ENCODE results near the gene RPIA. TPM values are rescaled to one million over a fixed set of nuclear protein-coding genes. Genes with fewer than 3 reads are reported as not detected.
A peak's percentile ranks its signal among the peaks of the same experiment; 100 is the strongest.

Gene RPIA
- polyA plus RNA-seq, 3 donors: 12.4 to 23.1 (median 17.9) TPM

DNA sequence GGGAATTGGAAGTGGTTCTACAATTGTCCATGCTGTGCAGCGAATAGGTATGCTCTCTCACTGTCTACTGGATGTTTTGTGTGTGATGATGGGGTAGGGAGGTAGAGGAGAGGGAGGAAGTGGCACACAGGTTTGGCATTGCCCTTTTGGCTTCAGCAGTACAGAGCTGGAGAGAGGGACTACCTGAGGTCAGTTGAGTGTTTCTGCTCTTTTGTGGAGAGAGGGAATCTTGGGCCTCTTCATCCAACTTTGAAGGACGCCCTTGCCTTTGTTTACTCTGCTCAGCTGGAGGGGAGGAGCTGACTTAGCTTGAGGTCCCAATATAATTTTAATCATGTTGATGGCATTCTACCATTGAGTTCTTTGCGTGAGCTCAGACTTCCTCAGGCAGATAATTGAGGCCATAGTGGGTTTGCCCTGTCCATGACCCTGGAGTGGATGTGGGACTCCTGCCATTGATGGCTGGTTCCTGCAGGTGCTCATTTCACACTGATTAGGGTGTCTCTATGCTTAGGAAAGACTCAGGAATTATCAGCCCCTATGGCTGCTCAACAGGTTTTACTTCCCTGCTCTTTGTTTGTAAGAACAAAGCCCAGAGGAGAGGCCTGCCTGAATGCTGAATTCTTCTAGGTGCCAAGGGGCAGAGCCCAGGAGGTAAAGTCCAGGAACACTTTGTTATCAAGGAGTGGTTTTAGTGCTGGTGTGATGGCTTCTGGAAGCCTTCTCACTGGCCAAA, 7.2 kb downstream of the RPIA start:
- peaks cover 3% of the 10 kb centered on the region for H4K20me1 ChIP-seq (ENCODE audit: insufficient read depth, low read length)
- H2AFZ ChIP-seq (ENCODE audit: insufficient read depth, low read depth, low read length, poor library complexity, severe bottlenecking): no peak overlapping the region
- DNase-seq: no peak
- no peak overlapping the region for H3K4me3 ChIP-seq (replicated peaks in 1 of 3; ENCODE audit: low read depth in 2 of 3, low read length in 3 of 3)
- peak overlapping the region in 1 of 2 donors; percentile 17 for H3K27ac ChIP-seq (ENCODE audit: low read depth in 1 of 2, low read length in 2 of 2)
- intact Hi-C loops (cut with micrococcal nuclease): no loop called here
- peaks cover 11 to 51% of the 10 kb centered on the region in 2 donors for H3K36me3 ChIP-seq (replicated peaks in 1 of 2; ENCODE audit: control insufficient read depth in 1 of 2, insufficient read depth in 2 of 2, low read length in 2 of 2)
- H3K4me1 ChIP-seq (ENCODE audit: control insufficient read depth in 1 of 2, insufficient read depth in 2 of 2, low read length in 2 of 2): peaks cover 5 to 8% of the 10 kb centered on the region in 2 donors
- no peak overlapping the region for H3K4me2 ChIP-seq (replicated peaks; ENCODE audit: extremely low read depth, low read length, poor library complexity, severe bottlenecking)
- peaks cover 38% of the 10 kb centered on the region for H3K79me2 ChIP-seq (ENCODE audit: insufficient read depth, low read length)
- 95% methylated on average over 2 of the region's 3 CpGs for WGBS (ENCODE audit: insufficient coverage)
- H3K9me3 ChIP-seq (replicated peaks in 1 of 2; ENCODE audit: control insufficient read depth in 1 of 2, insufficient read depth in 1 of 2, low read length in 2 of 2): peaks cover 4 to 7% of the 10 kb centered on the region in 2 donors
- Mint-ChIP-seq H3K9me3 (peaks cover 6 to 11% (median 9%) of the 10 kb centered on the region in 7 donors), H3K27me3 (ENCODE audit: low read depth in 3 of 3) (no peaks in the 10 kb centered on the region), H3K27ac (peak overlapping the region in 1 of 7 donors; percentile 22), H3K4me1 (peaks cover 11% of the 10 kb centered on the region), H3K4me3 (no peak overlapping the region), H3K36me3 (peaks cover 48 to 52% of the 10 kb centered on the region in 2 donors)
- no peaks in the 10 kb centered on the region for H3K27me3 ChIP-seq (ENCODE audit: control insufficient read depth in 2 of 2, insufficient read depth in 2 of 2, low read length in 2 of 2)
- no peak overlapping the region for H3K9ac ChIP-seq (ENCODE audit: insufficient read depth, low read length, poor library complexity, severe bottlenecking)
- TF ChIP-seq, protein P1, sequence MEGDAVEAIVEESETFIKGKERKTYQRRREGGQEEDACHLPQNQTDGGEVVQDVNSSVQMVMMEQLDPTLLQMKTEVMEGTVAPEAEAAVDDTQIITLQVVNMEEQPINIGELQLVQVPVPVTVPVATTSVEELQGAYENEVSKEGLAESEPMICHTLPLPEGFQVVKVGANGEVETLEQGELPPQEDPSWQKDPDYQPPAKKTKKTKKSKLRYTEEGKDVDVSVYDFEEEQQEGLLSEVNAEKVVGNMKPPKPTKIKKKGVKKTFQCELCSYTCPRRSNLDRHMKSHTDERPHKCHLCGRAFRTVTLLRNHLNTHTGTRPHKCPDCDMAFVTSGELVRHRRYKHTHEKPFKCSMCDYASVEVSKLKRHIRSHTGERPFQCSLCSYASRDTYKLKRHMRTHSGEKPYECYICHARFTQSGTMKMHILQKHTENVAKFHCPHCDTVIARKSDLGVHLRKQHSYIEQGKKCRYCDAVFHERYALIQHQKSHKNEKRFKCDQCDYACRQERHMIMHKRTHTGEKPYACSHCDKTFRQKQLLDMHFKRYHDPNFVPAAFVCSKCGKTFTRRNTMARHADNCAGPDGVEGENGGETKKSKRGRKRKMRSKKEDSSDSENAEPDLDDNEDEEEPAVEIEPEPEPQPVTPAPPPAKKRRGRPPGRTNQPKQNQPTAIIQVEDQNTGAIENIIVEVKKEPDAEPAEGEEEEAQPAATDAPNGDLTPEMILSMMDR (IDR thresholded peaks at IDR 0.05): no peak

DNA sequence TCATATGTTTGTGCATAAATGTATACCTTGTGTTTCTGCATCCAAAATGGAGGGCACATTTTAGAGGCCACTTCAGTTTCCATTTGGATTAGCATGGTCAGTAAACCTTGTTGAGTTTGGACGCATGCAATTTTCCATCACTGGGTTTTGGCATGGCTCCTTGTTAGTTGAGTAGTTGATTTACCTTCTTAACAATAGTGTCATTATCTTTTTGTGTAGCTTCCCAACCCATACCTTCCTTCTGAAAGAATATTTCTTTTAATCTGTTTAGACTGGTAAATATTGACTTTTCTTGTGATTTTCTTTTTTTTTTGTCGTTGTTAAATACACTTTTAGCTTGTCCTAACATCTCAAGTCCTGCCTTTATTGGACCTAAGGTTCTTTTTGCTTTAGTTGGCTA, 15.5 kb downstream of the RPIA start:
- Mint-ChIP-seq H3K4me3 (no peak overlapping the region), H3K9me3 (peaks cover 15 to 29% (median 22%) of the 10 kb centered on the region in 7 donors), H3K36me3 (peaks cover 31 to 34% of the 10 kb centered on the region in 2 donors), H3K27ac (no peak overlapping the region), H3K27me3 (ENCODE audit: low read depth in 3 of 3) (no peaks in the 10 kb centered on the region), H3K4me1 (peaks cover 5% of the 10 kb centered on the region)
- H2AFZ ChIP-seq (ENCODE audit: insufficient read depth, low read depth, low read length, poor library complexity, severe bottlenecking): no peak overlapping the region
- H3K9ac ChIP-seq (ENCODE audit: insufficient read depth, low read length, poor library complexity, severe bottlenecking): no peak overlapping the region
- intact Hi-C loops (cut with micrococcal nuclease): no loop called here
- no CpG with 5 or more reads among the region's 2 CpGs for WGBS (ENCODE audit: insufficient coverage)
- no peaks in the 10 kb centered on the region for H3K79me2 ChIP-seq (ENCODE audit: insufficient read depth, low read length)
- no peaks in the 10 kb centered on the region for H4K20me1 ChIP-seq (ENCODE audit: insufficient read depth, low read length)
- no peak overlapping the region for H3K4me3 ChIP-seq (replicated peaks in 1 of 3; ENCODE audit: low read depth in 2 of 3, low read length in 3 of 3)
- no peaks in the 10 kb centered on the region for H3K27me3 ChIP-seq (ENCODE audit: control insufficient read depth in 2 of 2, insufficient read depth in 2 of 2, low read length in 2 of 2)
- no peak overlapping the region for H3K4me2 ChIP-seq (replicated peaks; ENCODE audit: extremely low read depth, low read length, poor library complexity, severe bottlenecking)
- DNase-seq: no peak
- peaks cover 11 to 26% of the 10 kb centered on the region in 2 donors for H3K36me3 ChIP-seq (replicated peaks in 1 of 2; ENCODE audit: control insufficient read depth in 1 of 2, insufficient read depth in 2 of 2, low read length in 2 of 2)
- TF ChIP-seq, protein P1 (IDR thresholded peaks at IDR 0.05): no peak
- no peaks in the 10 kb centered on the region for H3K4me1 ChIP-seq (ENCODE audit: control insufficient read depth in 1 of 2, insufficient read depth in 2 of 2, low read length in 2 of 2)
- H3K27ac ChIP-seq (ENCODE audit: low read depth in 1 of 2, low read length in 2 of 2): no peak overlapping the region
- peaks cover 10 to 16% of the 10 kb centered on the region in 2 donors for H3K9me3 ChIP-seq (replicated peaks in 1 of 2; ENCODE audit: control insufficient read depth in 1 of 2, insufficient read depth in 1 of 2, low read length in 2 of 2)
